Ramos (cell line): ENCODE measurements around the gene ADGRV1.

Experiments
- in situ Hi-C: fragments of 300-500 bp; cut with MboI; formaldehyde crosslinking; loops from one replicate; pipeline ENCODE4 v1.14.3; 2022; ENCODE audit warnings: low sequenced_read_pairs; ENCODE audit not compliant: unreplicated experiment

Gene ADGRV1

GRCh38 chr5:91139572-91140200 is 581.1 kb downstream of the ADGRV1 start:
- in situ Hi-C loops, result no loop called here

- in situ Hi-C loops, result no loop called here
Observed at GRCh38 chr5:91140657-91141056, 582.1 kb downstream of the ADGRV1 start.

GRCh38 chr5:91141642-91142041 is 583.0 kb downstream of the ADGRV1 start:
- in situ Hi-C loops, result no loop called here

- in situ Hi-C loops, result no loop called here
Observed at GRCh38 chr5:91142386-91142785, 583.8 kb downstream of the ADGRV1 start.

- in situ Hi-C loops, result no loop called here
Observed at GRCh38 chr5:91142819-91143218, 584.2 kb downstream of the ADGRV1 start.

GRCh38 chr5:91143840-91144239 is 585.2 kb downstream of the ADGRV1 start:
- in situ Hi-C loops, result no loop called here

GRCh38 chr5:91144491-91145332 is 586.1 kb downstream of the ADGRV1 start:
- in situ Hi-C loops, result no loop called here

GRCh38 chr5:91145333-91145620 is 586.7 kb downstream of the ADGRV1 start:
- in situ Hi-C loops, result no loop called here

- in situ Hi-C loops, result no loop called here
Observed at GRCh38 chr5:91146230-91146629, 587.6 kb downstream of the ADGRV1 start.

GRCh38 chr5:91146905-91147600 is 588.5 kb downstream of the ADGRV1 start:
- in situ Hi-C loops, result no loop called here

- in situ Hi-C loops, result no loop called here
Observed at GRCh38 chr5:91150234-91150633, 591.6 kb downstream of the ADGRV1 start.

- in situ Hi-C loops, result no loop called here
Observed at GRCh38 chr5:91150636-91151035, 592.0 kb downstream of the ADGRV1 start.

- in situ Hi-C loops, result no loop called here
Observed at GRCh38 chr5:91151947-91152346, 593.4 kb downstream of the ADGRV1 start.

- in situ Hi-C loops, result no loop called here
Observed at GRCh38 chr5:91154338-91154737, 595.7 kb downstream of the ADGRV1 start.

- in situ Hi-C loops, result no loop called here
Observed at GRCh38 chr5:91155274-91155673, 596.7 kb downstream of the ADGRV1 start.

- in situ Hi-C loops, result no loop called here
Observed at GRCh38 chr5:91156242-91156641, 597.6 kb downstream of the ADGRV1 start.

- in situ Hi-C loops, result no loop called here
Observed at GRCh38 chr5:91158011-91158410, 599.4 kb downstream of the ADGRV1 start.

GRCh38 chr5:91159647-91160046 is 601.0 kb downstream of the ADGRV1 start:
- in situ Hi-C loops, result no loop called here

GRCh38 chr5:91160714-91161285 is 602.2 kb downstream of the ADGRV1 start:
- in situ Hi-C loops, result no loop called here

GRCh38 chr5:91162534-91163381 is 604.2 kb downstream of the ADGRV1 start:
- in situ Hi-C loops, result no loop called here
